Measurements from ENCODE around the gene ARAF.

GRCh38 chrX:47620303-47620685 lies 59.3 kb downstream of the ARAF start:
- TF ChIP-seq CTCF (IDR thresholded peaks at IDR 0.05; ENCODE audit: low read length) (no peak), EZH2phosphoT487 (IDR thresholded peaks at IDR 0.05; ENCODE audit: low read length) (no peak), EZH2 (optimal IDR thresholded peaks at IDR 0.05; ENCODE audit: low read depth, low read length) (no peak)

Measured in MM.1S (cell line).